Measurements from ENCODE around the gene WFDC8. TPM values are rescaled to one million over a fixed set of nuclear protein-coding genes. Genes with fewer than 3 reads are reported as not detected.

The WFDC8 gene
- not detected in 2 replicates for total RNA-seq

DNA sequence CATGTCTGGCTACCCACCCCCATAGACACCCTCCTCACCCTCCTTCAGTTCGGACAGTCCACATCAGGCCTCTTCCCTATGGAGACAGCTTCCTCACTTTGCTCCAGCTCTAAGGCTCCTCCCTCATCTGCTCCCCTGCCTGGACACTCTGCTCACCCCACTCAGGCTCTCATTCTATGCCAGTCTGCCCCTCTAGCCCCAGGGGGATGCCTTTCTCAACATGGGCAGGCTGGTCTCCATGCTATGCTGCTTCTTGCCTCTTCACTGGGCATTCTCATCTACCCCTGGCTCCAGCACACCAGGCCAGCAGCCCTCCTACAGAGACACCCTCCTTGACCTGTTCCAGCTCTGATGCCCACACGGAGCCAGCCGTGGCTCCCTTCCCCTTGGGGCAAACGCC lies at the start of gene WFDC8:
WFDC8 (minus strand) TSS at position 101 of the 400 bp plus-strand sequence; CDS start at position 64, 37 bp downstream.

DNA sequence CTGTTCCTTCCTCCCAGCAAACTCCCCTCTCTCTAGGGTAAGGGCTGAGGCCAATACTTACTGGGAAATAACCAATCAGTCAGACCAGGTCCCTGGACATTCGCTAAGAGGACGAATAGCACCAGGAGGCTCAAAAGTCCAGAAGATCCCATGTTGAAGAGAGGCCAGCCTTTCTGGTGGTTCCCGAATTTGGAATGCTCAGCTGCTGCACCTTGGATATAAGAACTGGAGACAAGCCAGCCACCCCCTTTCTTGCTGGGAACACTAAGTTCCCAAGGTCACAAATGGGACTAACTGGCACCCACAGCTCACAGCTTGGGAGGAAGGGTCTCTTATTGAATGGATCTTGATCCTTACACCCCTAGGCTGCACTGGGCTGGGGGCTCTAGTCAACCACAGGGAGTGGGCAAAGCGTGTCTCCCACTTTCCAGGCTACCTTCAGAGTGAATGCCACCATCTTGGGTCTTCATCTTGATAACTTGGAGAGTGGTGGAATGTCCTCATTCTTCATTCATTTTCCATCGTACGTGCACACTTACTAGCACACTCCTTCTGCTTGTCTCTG lies 31.8 kb downstream of the WFDC8 start, which contains the start of gene EPPIN:
EPPIN (minus strand) TSS at position 196 of the 565 bp plus-strand sequence; CDS start at position 152, 44 bp downstream.

DNA sequence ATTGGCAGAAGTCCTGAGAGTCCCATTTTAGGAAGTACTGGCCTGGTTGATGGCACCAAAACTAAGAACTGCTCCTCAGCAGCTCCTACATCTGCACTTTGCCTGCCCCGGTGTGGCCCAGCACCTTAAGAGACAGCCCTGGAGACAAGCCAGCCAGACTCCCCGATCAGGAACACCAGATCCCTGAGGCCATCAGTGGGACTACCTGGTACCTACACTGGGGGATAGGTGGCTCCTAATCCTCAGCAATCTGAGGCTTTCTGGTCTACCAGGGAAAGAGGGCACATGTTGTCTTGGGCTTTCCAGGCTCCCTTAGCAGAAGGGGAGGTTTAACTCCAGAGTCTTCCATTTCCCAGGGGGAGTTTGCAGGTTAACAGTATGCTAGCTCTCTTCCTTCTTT lies 39.7 kb downstream of the WFDC8 start, which contains the start of gene WFDC6:
WFDC6 (minus strand) TSS at position 101 of the 400 bp plus-strand sequence; CDS start at position 26, 75 bp downstream.

DNA sequence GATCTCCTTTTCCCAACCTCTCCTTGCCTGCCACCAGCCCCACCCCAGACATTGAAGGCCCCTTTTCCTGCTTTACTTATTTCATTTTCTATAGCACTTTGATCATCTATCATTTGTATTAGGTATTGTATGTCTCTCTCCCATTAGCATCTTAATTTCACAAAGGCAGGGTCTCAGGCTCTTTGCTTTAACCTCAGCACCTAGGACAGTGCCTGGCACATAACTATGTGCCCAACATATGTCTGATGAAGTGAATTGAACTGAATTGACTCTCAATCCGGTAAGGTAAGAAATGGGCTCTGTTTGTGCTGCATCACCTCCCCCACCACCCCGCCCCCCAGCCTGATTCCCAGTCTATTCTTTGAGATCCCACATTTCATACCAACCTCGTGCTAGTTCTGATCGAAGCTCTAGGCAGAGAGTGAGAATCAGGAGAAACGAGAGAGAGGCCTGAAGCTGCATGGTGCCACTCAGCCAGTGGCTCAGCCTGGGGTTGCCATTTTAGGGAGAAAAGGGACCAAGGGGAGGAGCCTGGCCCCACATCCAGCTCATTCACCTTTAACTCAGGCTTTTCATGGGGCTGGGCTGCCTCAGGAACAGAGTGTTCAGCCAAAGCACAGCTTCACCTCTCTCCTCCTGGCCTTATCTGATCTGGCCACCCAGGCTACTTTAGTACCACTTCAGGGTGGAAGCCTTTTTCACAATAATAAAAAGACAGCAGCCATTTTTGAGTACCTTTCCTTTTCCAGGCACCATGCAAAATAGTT lies 63.8 kb downstream of the WFDC8 start, which contains the start of gene SPINT3:
SPINT3 (minus strand) TSS at position 476 of the 767 bp plus-strand sequence; CDS start at position 462, 14 bp downstream.

Other genes with a start within 250 kb of the WFDC8 start
- gene SDC4, start 230.9 kb downstream of the WFDC8 start, total RNA-seq, result 46.2 and 47.0 TPM in 2 replicates
- 21.4 and 29.5 TPM in 2 replicates for gene SYS1, start 216.1 kb downstream of the WFDC8 start, total RNA-seq
- not detected in 2 replicates for gene TP53TG5, start 201.0 kb downstream of the WFDC8 start, total RNA-seq
- 5.5 and 9.7 TPM in 2 replicates for gene DBNDD2, start 171.0 kb downstream of the WFDC8 start, total RNA-seq
- gene PIGT, start 163.1 kb downstream of the WFDC8 start, total RNA-seq, result 75.6 and 77.7 TPM in 2 replicates
- not detected in 2 replicates for gene WFDC2, start 109.5 kb downstream of the WFDC8 start, total RNA-seq
- gene SPINT3, start 63.7 kb downstream of the WFDC8 start, total RNA-seq, result not detected in 2 replicates
- not detected in 2 replicates for gene WFDC6, start 39.8 kb downstream of the WFDC8 start, total RNA-seq
- gene EPPIN, start 31.9 kb downstream of the WFDC8 start, total RNA-seq, result not detected in 2 replicates
- not detected in 2 replicates for gene WFDC10A, start 50.5 kb upstream of the WFDC8 start, total RNA-seq
- gene WFDC9, start 52.0 kb upstream of the WFDC8 start, total RNA-seq, result not detected in 2 replicates
- gene WFDC11, start 91.0 kb upstream of the WFDC8 start, total RNA-seq, result not detected in 2 replicates
- not detected in 2 replicates for gene WFDC13, start 122.8 kb upstream of the WFDC8 start, total RNA-seq
- not detected in 2 replicates for gene WFDC10B, start 125.7 kb upstream of the WFDC8 start, total RNA-seq
- gene SPINT4, start 143.1 kb upstream of the WFDC8 start, total RNA-seq, result not detected in 2 replicates
- gene WFDC3, start 212.6 kb upstream of the WFDC8 start, total RNA-seq, result 3.7 TPM in 1 of 2 replicates, not detected in the other
- 30.2 and 32.6 TPM in 2 replicates for gene DNTTIP1, start 212.7 kb upstream of the WFDC8 start, total RNA-seq
- gene UBE2C, start 233.4 kb upstream of the WFDC8 start, total RNA-seq, result 108 and 126 TPM in 2 replicates
- gene TNNC2, start 248.0 kb upstream of the WFDC8 start, total RNA-seq, result not detected in 2 replicates

All from mammary microvascular endothelial cell (primary cell).